A673 (cell line): ENCODE results near the gene ANKS6.

Experiments used
- EZH2 ChIP-seq: fragments of 200-600 bp; sonication (generic); IDR thresholded peaks from 2 replicates; pipeline ENCODE4 v1.6.1; 2017; ENCODE audit warnings: borderline replicate concordance, low read depth, mild to moderate bottlenecking, mixed read lengths, antibody characterized with exemption, low read length; ENCODE audit not compliant: poor library complexity, severe bottlenecking
- TF ChIP-seq, protein P1 (sequence below): fragments of 300-800, 200-600 bp; sonication (generic); conservative IDR thresholded peaks from 2 replicates; pipeline ENCODE4 v1.5.1; 2017; ENCODE audit warnings: low read depth, mild to moderate bottlenecking, antibody characterized with exemption, low read length, moderate library complexity, mixed read lengths

DNA sequence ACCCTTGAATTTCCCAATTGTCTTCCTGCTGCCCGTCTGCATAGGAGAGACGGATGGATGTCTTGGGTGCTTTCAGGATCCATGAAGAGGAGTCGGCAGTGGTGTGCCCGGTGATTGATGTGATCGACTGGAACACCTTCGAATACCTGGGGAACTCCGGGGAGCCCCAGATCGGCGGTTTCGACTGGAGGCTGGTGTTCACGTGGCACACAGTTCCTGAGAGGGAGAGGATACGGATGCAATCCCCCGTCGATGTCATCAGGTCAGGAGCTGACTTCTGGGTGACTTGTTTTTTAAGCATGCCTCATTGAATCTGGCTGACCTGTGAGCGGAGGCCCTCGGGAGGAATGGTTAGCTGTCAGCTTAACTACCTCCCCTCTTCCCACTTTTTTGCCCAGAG is 35.3 kb upstream of the ANKS6 start:
- TF ChIP-seq, protein P1, sequence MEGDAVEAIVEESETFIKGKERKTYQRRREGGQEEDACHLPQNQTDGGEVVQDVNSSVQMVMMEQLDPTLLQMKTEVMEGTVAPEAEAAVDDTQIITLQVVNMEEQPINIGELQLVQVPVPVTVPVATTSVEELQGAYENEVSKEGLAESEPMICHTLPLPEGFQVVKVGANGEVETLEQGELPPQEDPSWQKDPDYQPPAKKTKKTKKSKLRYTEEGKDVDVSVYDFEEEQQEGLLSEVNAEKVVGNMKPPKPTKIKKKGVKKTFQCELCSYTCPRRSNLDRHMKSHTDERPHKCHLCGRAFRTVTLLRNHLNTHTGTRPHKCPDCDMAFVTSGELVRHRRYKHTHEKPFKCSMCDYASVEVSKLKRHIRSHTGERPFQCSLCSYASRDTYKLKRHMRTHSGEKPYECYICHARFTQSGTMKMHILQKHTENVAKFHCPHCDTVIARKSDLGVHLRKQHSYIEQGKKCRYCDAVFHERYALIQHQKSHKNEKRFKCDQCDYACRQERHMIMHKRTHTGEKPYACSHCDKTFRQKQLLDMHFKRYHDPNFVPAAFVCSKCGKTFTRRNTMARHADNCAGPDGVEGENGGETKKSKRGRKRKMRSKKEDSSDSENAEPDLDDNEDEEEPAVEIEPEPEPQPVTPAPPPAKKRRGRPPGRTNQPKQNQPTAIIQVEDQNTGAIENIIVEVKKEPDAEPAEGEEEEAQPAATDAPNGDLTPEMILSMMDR = no peak
- TF ChIP-seq EZH2 = no peak
